Fibroblast of lung (primary cell): ENCODE data around the gene ENKD1. TPM values are rescaled to one million over a fixed set of nuclear protein-coding genes. Genes with fewer than 3 reads are reported as not detected.

Experiments used
- DNase-seq, 2 donors: peaks; one replicate each; pipeline versions ENCODE4 v3.0.0 to v3.0.0-alpha.2; 2010; ENCODE audit warnings: low read depth in 2 of 2
- H2AFZ ChIP-seq: 2 replicates; pipeline ENCODE4 v1.5.1; 2012; ENCODE audit warnings: low read length, control low read depth, inconsistent platforms
- H3K27ac ChIP-seq: 2 replicates; pipeline ENCODE4 v1.5.1; 2011; ENCODE audit warnings: low read length, control low read depth; ENCODE audit not compliant: insufficient read depth
- H3K27me3 ChIP-seq: 2 replicates; pipeline ENCODE4 v1.5.1; 2011; ENCODE audit warnings: mild to moderate bottlenecking, low read length; ENCODE audit not compliant: control insufficient read depth, insufficient read depth
- H3K36me3 ChIP-seq: 2 replicates; pipeline ENCODE4 v1.5.1; 2011; ENCODE audit warnings: low read length; ENCODE audit not compliant: control insufficient read depth, insufficient read depth
- H3K4me1 ChIP-seq: 2 replicates; pipeline ENCODE4 v1.5.1; 2011; ENCODE audit warnings: low read length; ENCODE audit not compliant: control insufficient read depth, insufficient read depth; ENCODE audit errors: extremely low read depth
- H3K4me2 ChIP-seq: 2 replicates; pipeline ENCODE4 v1.5.1; 2011; ENCODE audit warnings: low read length, control low read depth; ENCODE audit not compliant: insufficient read depth; ENCODE audit errors: extremely low read depth
- H3K4me3 ChIP-seq, 4 experiments: fragments of 200-600 bp in 1 of 4; sonication (generic) in 1 of 4; replicated peaks in 1 of 4; 2 replicates each; pipeline ENCODE4 v1.5.1; 2011 to 2016; ENCODE audit warnings: low read length in 4 of 4, low read depth in 3 of 4, mild to moderate bottlenecking in 3 of 4, control low read depth in 2 of 4, inconsistent platforms in 1 of 4, mixed read lengths in 1 of 4; ENCODE audit not compliant: insufficient read depth in 1 of 4; ENCODE audit errors: control extremely low read depth in 1 of 4
- H3K79me2 ChIP-seq: 2 replicates; pipeline ENCODE4 v1.5.1; 2012; ENCODE audit warnings: mild to moderate bottlenecking, low read length, inconsistent platforms; ENCODE audit not compliant: control insufficient read depth, insufficient read depth
- H3K9ac ChIP-seq: 2 replicates; pipeline ENCODE4 v1.5.1; 2011; ENCODE audit warnings: mild to moderate bottlenecking, low read length, control low read depth; ENCODE audit not compliant: insufficient read depth
- H3K9me3 ChIP-seq: 2 replicates; pipeline ENCODE4 v1.5.1; 2012; ENCODE audit warnings: low read depth, low read length; ENCODE audit not compliant: control insufficient read depth, insufficient read depth
- H4K20me1 ChIP-seq: 2 replicates; pipeline ENCODE4 v1.5.1; 2011; ENCODE audit warnings: low read length; ENCODE audit not compliant: control insufficient read depth, insufficient read depth; ENCODE audit errors: extremely low read depth
- CTCF ChIP-seq, 2 donors: IDR thresholded peaks in 1 of 2; conservative IDR thresholded peaks in 1 of 2; 1 replicate in 1 of 2; 2 replicates in 1 of 2; pipeline ENCODE4 v1.5.1; 2011 to 2012; ENCODE audit warnings: low read length in 2 of 2, control low read depth in 1 of 2, inconsistent platforms in 1 of 2, low read depth in 1 of 2, mild to moderate bottlenecking in 1 of 2
- EZH2 ChIP-seq: IDR thresholded peaks from 2 replicates; pipeline ENCODE4 v1.5.1; 2012; ENCODE audit warnings: low read length, control low read depth, mild to moderate bottlenecking; ENCODE audit errors: missing control alignments
- polyA plus RNA-seq, 2 donors: library from polyadenylated mRNA; depleted of rRNA in 1 of 2; stranded (reverse) in 1 of 2; unstranded in 1 of 2; fragments of >200 nt; gene quantifications; 2 replicates each; pipeline ENCODE4 v1.2.1, GENCODE V29; 2011 to 2012; ENCODE audit warnings: missing spikeins in 1 of 2
- total RNA-seq: library from RNA; depleted of rRNA; stranded (reverse); fragments of >200 nt; gene quantifications from 2 replicates; pipeline ENCODE4 v1.2.1, GENCODE V29; 2014

ENKD1 gene
- total and polyA plus RNA-seq, 2 donors (not counting 1 experiment from before 2014, with no cell fraction given), result 3.2 to 17.8 TPM

- Histone ChIP-seq H3K4me2 (no peak overlapping the region), H4K20me1 (peaks cover 2% of the 10 kb centered on the region), H3K9me3 (no peaks in the 10 kb centered on the region), H3K9ac (no peak overlapping the region), H3K27me3 (peaks cover 51% of the 10 kb centered on the region), H3K4me3 (no peak overlapping the region), H3K27ac (no peak overlapping the region), H2AFZ (no peak overlapping the region), H3K79me2 (no peaks in the 10 kb centered on the region), H3K36me3 (no peaks in the 10 kb centered on the region), H3K4me1 (peaks cover 2% of the 10 kb centered on the region)
- DNase-seq, result no peak
- no peak for TF ChIP-seq EZH2
- no peak for TF ChIP-seq CTCF (conservative IDR thresholded peaks at IDR 0.05 in 1 of 2, IDR thresholded peaks at IDR 0.05 in 1 of 2; ENCODE audit: low read depth in 1 of 2, low read length in 2 of 2)
These were observed 14.7 kb downstream of the ENKD1 start for GRCh38 chr16:67651847-67652246.

- Histone ChIP-seq H3K9ac (no peak overlapping the region), H3K27ac (no peak overlapping the region), H3K27me3 (peaks cover 58% of the 10 kb centered on the region), H3K36me3 (no peaks in the 10 kb centered on the region), H3K4me2 (no peak overlapping the region), H4K20me1 (peaks cover 2% of the 10 kb centered on the region), H3K9me3 (no peaks in the 10 kb centered on the region), H3K4me1 (peaks cover 2% of the 10 kb centered on the region), H3K79me2 (no peaks in the 10 kb centered on the region), H2AFZ (no peak overlapping the region), H3K4me3 (no peak overlapping the region)
- DNase-seq, result no peak
- TF ChIP-seq CTCF (conservative IDR thresholded peaks at IDR 0.05 in 1 of 2, IDR thresholded peaks at IDR 0.05 in 1 of 2; ENCODE audit: low read depth in 1 of 2, low read length in 2 of 2) (no peak), EZH2 (no peak)
These were observed 15.5 kb downstream of the ENKD1 start for GRCh38 chr16:67651039-67651438.

- no peak for DNase-seq
- Histone ChIP-seq H3K79me2 (no peaks in the 10 kb centered on the region), H3K36me3 (no peaks in the 10 kb centered on the region), H3K4me1 (peaks cover 2% of the 10 kb centered on the region), H2AFZ (no peak overlapping the region), H3K9ac (no peak overlapping the region), H3K27ac (no peak overlapping the region), H3K4me3 (no peak overlapping the region), H4K20me1 (no peaks in the 10 kb centered on the region), H3K9me3 (no peaks in the 10 kb centered on the region), H3K4me2 (no peak overlapping the region), H3K27me3 (peaks cover 64% of the 10 kb centered on the region)
- no peak for TF ChIP-seq CTCF (conservative IDR thresholded peaks at IDR 0.05 in 1 of 2, IDR thresholded peaks at IDR 0.05 in 1 of 2; ENCODE audit: low read depth in 1 of 2, low read length in 2 of 2)
- TF ChIP-seq EZH2, result peak; percentile 40
These were observed 16.5 kb downstream of the ENKD1 start for GRCh38 chr16:67650023-67650422.
